ENCODE results near the gene MSL1.
A peak's percentile ranks its signal among the peaks of the same experiment; 100 is the strongest.

The MSL1 gene

GRCh38 chr17:40108970-40109824 is 12.6 kb upstream of the MSL1 start:
- no peak for DNase-seq (ENCODE audit: low spot score)
- TF ChIP-seq CTCF (IDR thresholded peaks at IDR 0.05; ENCODE audit: extremely low read depth, missing control alignments): no peak

- TF ChIP-seq CTCF (IDR thresholded peaks at IDR 0.05; ENCODE audit: extremely low read depth, missing control alignments): no peak
- no peak for DNase-seq (ENCODE audit: low spot score)
Measured at GRCh38 chr17:40110026-40110845, 11.5 kb upstream of the MSL1 start.

- peak; percentile 82 for DNase-seq (ENCODE audit: low spot score)
Measured at GRCh38 chr17:40111221-40112128, 10.3 kb upstream of the MSL1 start.

GRCh38 chr17:40112191-40112711 is 9.5 kb upstream of the MSL1 start:
- TF ChIP-seq CTCF (IDR thresholded peaks at IDR 0.05; ENCODE audit: extremely low read depth, missing control alignments): no peak
- DNase-seq (ENCODE audit: low spot score): no peak

More at GRCh38 chr17:40111221-40112128, 10.3 kb upstream of the MSL1 start:
- peak; percentile 86 for TF ChIP-seq CTCF (IDR thresholded peaks at IDR 0.05; ENCODE audit: extremely low read depth, missing control alignments)

- no peak for DNase-seq (ENCODE audit: low spot score)
- no peak for TF ChIP-seq CTCF (IDR thresholded peaks at IDR 0.05; ENCODE audit: extremely low read depth, missing control alignments)
Measured at GRCh38 chr17:40112718-40113109, 9.1 kb upstream of the MSL1 start.

- peak; percentile 88 for TF ChIP-seq CTCF (IDR thresholded peaks at IDR 0.05; ENCODE audit: extremely low read depth, missing control alignments)
- DNase-seq (ENCODE audit: low spot score): peak; percentile 93
Measured at GRCh38 chr17:40113110-40113906, 8.5 kb upstream of the MSL1 start.
